Heart right ventricle (tissue), 16 donors: ENCODE measurements around the gene MUSK. TPM values are rescaled to one million over a fixed set of nuclear protein-coding genes. Genes with fewer than 3 reads are reported as not detected.

Source experiments
- ATAC-seq, 8 donors: fragments of 200-7000 bp; cut with Tn5 transposase; one replicate each; pipeline ENCODE4 v1.9.1; 2020; ENCODE audit warnings: mild to moderate bottlenecking in 8 of 8, moderate library complexity in 8 of 8, moderate number of reproducible peaks in 1 of 8
- DNase-seq, 2 donors: peaks; one replicate each; pipeline ENCODE4 v3.0.0-alpha.2; 2020
- H3K27ac ChIP-seq, 10 donors: fragments of 200-600 bp; sonication (generic) in 2 of 10; one replicate each; pipeline versions ENCODE4 v1.5.0 to v1.8.0; 2020 to 2022; ENCODE audit warnings: mild to moderate bottlenecking in 3 of 10
- H3K27me3 ChIP-seq, 7 donors: fragments of 200-600 bp; one replicate each; pipeline ENCODE4 v1.8.0; 2021 to 2022; ENCODE audit warnings: mild to moderate bottlenecking in 2 of 7
- H3K36me3 ChIP-seq, 9 donors: fragments of 200-600 bp; sonication (generic) in 1 of 9; one replicate each; pipeline versions ENCODE4 v1.5.0 to v1.8.0; 2020 to 2022; ENCODE audit warnings: mild to moderate bottlenecking in 2 of 9
- H3K4me1 ChIP-seq, 9 donors: fragments of 200-600 bp; sonication (generic) in 1 of 9; one replicate each; pipeline versions ENCODE4 v1.5.0 to v1.8.0; 2020 to 2022; ENCODE audit warnings: mild to moderate bottlenecking in 4 of 9
- H3K4me3 ChIP-seq, 10 donors: fragments of 200-600 bp; sonication (generic) in 2 of 10; one replicate each; pipeline versions ENCODE4 v1.5.0 to v1.8.0; 2020 to 2022; ENCODE audit warnings: mild to moderate bottlenecking in 7 of 10, moderate library complexity in 2 of 10
- H3K9me3 ChIP-seq, 11 donors: fragments of 200-600 bp in 10 of 11; sonication (generic) in 2 of 11; one replicate each; pipeline versions ENCODE4 v1.5.0 to v1.8.0; 2013 to 2022; ENCODE audit warnings: mild to moderate bottlenecking in 2 of 11, control low read depth in 1 of 11, moderate library complexity in 1 of 11
- WGBS, 2 donors: extraction: QIAGEN DNeasy Blood & Tissue Kit; methylation state at CpG; one replicate each; pipeline ENCODE4 v1.1.7; 2013; ENCODE audit warnings: inconsistent platforms in 1 of 2; 5-methylcytosine and 5-hydroxymethylcytosine counted together
- intact Hi-C, 10 donors: fragments of 100-400 bp; cut with DNase I; formaldehyde crosslinking; loops; one replicate each; pipeline versions ENCODE4 v1.11.1 to v1.14.2; 2022
- polyA plus RNA-seq, 2 donors: library from polyadenylated mRNA; stranded (reverse); fragments of 200-250 nt; gene quantifications; one replicate each; pipeline ENCODE4 v1.2.3, GENCODE V29; 2013
- total RNA-seq, 10 donors: library from RNA; stranded (reverse); fragmentation: NEBNext Ultra II Directional in 3 of 10; extraction: Animal tissue kit (Norgen Biotek cat#: 25700) in 3 of 10; gene quantifications; one replicate each; pipeline versions ENCODE4 v1.2.1 to v1.2.4, GENCODE V29; 2021 to 2023
- TF ChIP-seq, protein P1 (sequence below), 9 donors: fragments of 200-600 bp; sonication (generic) in 2 of 9; IDR thresholded peaks; one replicate each; pipeline versions ENCODE4 v1.5.0 to v1.8.0; 2021 to 2022; ENCODE audit warnings: antibody characterized with exemption in 9 of 9, mild to moderate bottlenecking in 5 of 9, moderate library complexity in 1 of 9
- donor health status: Arrhythmogenic right ventricular cardiomyopathy.
- donor health status: ischemic (EF 13 %, LVEDD 7.1; RV severe dilation, severe dysfunction).
- donor health status: healthy with polysubstance abuse.
- donor health status: DM: no; HTN: yes; CAD: no.
- donor health status: DM: no; HTN: no; CAD: no.
- donor health status: ischemic (EF 25% LVEDD 6.9; RV normal size, moderate dysfunction).
- donor health status: ischemic (EF 25% LVEDD 5.7; RV mildly dilated, moderate dysfunction).
- donor health status: healthy.
- donor health status: DM: yes; HTN: yes; CAD: no.
- donor health status: Ischemic cardiomyopathy.
- donor health status: ischemic (EF 35%, LVEDD 5.7; RV mildly dilated, moderate dysfunction).
- donor health status: nonischemic (EF 11% LVEDD 7.7; RV severe dilation, severe dysfunction).
- donor health status: DM: yes; HTN: yes; CAD: no.
- donor health status: PGD.
- donor health status: ischemic (EF 29% LVEDD 5.4; RV normal size, mild dysfunction).
- donor health status: nonischemic (EF 23%, LVEDD 6.1; RV moderate dilation, normal function).

Gene MUSK
- total and polyA plus RNA-seq, 12 donors: 0.04 to 2.2 (median 1.2) TPM

DNA sequence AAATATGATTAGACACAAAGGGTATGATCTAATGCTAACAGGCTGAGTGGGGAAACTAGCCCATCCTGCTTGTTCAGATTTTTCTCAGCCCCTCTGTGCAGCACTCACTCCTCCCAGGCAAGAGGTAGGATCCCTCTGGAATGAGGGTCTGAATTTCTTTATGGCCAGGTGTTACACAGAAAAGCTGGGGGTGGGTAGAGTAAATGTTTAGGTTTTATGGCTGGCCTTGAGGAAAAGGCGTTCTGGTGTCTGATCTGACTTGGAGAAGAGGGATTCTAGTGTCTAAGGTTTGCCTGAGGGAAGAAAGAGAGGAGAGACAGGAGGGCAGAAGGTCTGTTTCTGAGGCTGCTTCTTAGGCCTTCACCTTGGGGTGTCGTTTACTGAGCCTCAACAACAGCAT is 97.3 kb downstream of the MUSK start:
- no peak overlapping the region for H3K4me3 ChIP-seq
- H3K9me3 ChIP-seq: no peaks in the 10 kb centered on the region
- ATAC-seq (no peak), DNase-seq (no peak)
- H3K27me3 ChIP-seq: no peaks in the 10 kb centered on the region
- WGBS, 2 donors: 85 to 96% methylated on average over 2 of the region's 2 CpGs
- TF ChIP-seq, protein P1, sequence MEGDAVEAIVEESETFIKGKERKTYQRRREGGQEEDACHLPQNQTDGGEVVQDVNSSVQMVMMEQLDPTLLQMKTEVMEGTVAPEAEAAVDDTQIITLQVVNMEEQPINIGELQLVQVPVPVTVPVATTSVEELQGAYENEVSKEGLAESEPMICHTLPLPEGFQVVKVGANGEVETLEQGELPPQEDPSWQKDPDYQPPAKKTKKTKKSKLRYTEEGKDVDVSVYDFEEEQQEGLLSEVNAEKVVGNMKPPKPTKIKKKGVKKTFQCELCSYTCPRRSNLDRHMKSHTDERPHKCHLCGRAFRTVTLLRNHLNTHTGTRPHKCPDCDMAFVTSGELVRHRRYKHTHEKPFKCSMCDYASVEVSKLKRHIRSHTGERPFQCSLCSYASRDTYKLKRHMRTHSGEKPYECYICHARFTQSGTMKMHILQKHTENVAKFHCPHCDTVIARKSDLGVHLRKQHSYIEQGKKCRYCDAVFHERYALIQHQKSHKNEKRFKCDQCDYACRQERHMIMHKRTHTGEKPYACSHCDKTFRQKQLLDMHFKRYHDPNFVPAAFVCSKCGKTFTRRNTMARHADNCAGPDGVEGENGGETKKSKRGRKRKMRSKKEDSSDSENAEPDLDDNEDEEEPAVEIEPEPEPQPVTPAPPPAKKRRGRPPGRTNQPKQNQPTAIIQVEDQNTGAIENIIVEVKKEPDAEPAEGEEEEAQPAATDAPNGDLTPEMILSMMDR (IDR thresholded peaks at IDR 0.05): no peak
- H3K4me1 ChIP-seq: peaks cover 0 to 18% (median 0%) of the 10 kb centered on the region in 9 donors
- intact Hi-C loops: no loop called here
- no peaks in the 10 kb centered on the region for H3K36me3 ChIP-seq
- no peak overlapping the region for H3K27ac ChIP-seq

DNA sequence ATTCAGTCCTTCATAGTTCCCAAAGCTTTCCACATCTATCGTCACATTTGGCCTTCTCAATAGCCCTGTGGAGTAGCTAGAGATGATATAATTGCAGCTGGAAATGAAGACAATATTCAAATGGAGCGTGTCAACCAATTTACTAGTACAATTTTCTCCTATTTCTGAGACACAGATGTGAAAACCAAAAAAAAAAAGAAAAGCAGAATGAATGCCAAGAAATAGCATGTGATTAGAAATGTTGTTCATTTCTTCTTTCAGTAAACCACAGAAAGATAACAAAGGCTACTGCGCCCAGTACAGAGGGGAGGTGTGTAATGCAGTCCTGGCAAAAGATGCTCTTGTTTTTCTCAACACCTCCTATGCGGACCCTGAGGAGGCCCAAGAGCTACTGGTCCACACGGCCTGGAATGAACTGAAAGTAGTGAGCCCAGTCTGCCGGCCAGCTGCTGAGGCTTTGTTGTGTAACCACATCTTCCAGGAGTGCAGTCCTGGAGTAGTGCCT is 99.0 kb downstream of the MUSK start:
- Histone ChIP-seq H3K27ac (peak overlapping the region in 2 of 10 donors; percentile 33 to 42), H3K4me1 (peaks cover 0 to 18% (median 0%) of the 10 kb centered on the region in 9 donors), H3K9me3 (no peaks in the 10 kb centered on the region), H3K4me3 (no peak overlapping the region), H3K27me3 (no peaks in the 10 kb centered on the region), H3K36me3 (no peaks in the 10 kb centered on the region)
- ATAC-seq (peak; percentile 69 to 97 (median 85)), DNase-seq (peak; percentile 40 to 50)
- TF ChIP-seq, protein P1 (IDR thresholded peaks at IDR 0.05): no peak
- intact Hi-C loops: no loop called here
- 60 to 65% methylated on average over 6 of the region's 6 CpGs for WGBS, 2 donors

DNA sequence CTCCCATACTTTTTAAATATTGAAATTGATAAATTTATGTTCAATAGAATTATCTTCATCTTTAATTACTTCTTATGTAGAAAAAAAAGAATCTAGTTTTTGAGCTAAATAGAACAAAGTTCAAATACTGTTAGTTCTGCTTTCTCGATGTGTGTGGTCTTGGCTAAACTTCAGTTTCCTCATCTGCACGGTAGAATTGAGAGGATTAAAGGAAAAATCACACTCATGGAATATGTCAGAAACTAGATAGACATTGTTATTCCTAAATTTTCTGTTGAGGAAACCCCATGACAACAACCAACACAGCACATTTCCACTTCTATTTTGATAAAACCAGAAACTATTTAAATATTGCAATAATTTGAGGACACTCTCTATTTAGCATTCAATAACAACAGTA is 100.3 kb downstream of the MUSK start:
- Histone ChIP-seq H3K9me3 (no peaks in the 10 kb centered on the region), H3K36me3 (no peaks in the 10 kb centered on the region), H3K4me3 (no peak overlapping the region), H3K27me3 (no peaks in the 10 kb centered on the region), H3K4me1 (peaks cover 0 to 18% (median 0%) of the 10 kb centered on the region in 9 donors), H3K27ac (peak overlapping the region in 1 of 10 donors; percentile 42)
- peak in 1 of 8 donors; percentile 26 for ATAC-seq
- intact Hi-C loops: no loop called here
- DNase-seq: no peak
- TF ChIP-seq, protein P1 (IDR thresholded peaks at IDR 0.05): no peak
- WGBS, 2 donors: 47 to 53% methylated on average over 2 of the region's 2 CpGs

DNA sequence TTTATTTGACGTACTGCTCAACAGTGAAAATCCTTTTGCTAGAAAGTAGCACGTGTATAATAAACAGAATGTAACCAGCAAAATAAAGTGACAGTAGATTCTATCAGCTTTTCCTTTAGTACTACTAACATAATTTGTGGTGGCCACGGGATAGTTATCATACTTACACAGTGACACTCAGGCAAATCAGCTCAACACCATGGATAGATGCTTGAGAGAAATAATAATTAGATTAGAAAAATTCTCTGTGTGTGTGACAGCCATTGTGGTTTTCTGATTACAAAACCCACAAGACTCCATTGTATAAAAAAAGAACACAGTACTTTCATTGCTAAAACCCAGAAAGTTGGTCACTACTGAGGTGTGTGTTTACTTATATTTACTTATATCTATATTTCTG is 101.1 kb downstream of the MUSK start:
- TF ChIP-seq, protein P1 (IDR thresholded peaks at IDR 0.05): no peak
- H3K4me1 ChIP-seq: peaks cover 0 to 18% (median 0%) of the 10 kb centered on the region in 9 donors
- no peaks in the 10 kb centered on the region for H3K9me3 ChIP-seq
- no peaks in the 10 kb centered on the region for H3K36me3 ChIP-seq
- no peaks in the 10 kb centered on the region for H3K27me3 ChIP-seq
- H3K4me3 ChIP-seq: no peak overlapping the region
- DNase-seq: no peak
- WGBS, 2 donors: 42 to 46% methylated on average over 3 of the region's 3 CpGs
- no peak overlapping the region for H3K27ac ChIP-seq
- intact Hi-C loops: no loop called here
- ATAC-seq: no peak
